MM.1S (cell line): ENCODE measurements around the gene CHRNA10.

Experiments
- CTCF ChIP-seq: fragments of 300-600 bp; sonication (generic); IDR thresholded peaks from 2 replicates; pipeline ENCODE4 v1.5.1; 2016; ENCODE audit warnings: antibody characterized with exemption, low read length, mixed read lengths
- EZH2 ChIP-seq: fragments of 300-600 bp; sonication (generic); optimal IDR thresholded peaks from 2 replicates; pipeline ENCODE3; 2017; ENCODE audit warnings: low read depth, mild to moderate bottlenecking, antibody characterized with exemption, low read length, mixed read lengths

- no peak for TF ChIP-seq CTCF
- TF ChIP-seq EZH2 = no peak
Measured at GRCh38 chr11:3671334-3672254, at the start of gene CHRNA10.
